GM12878 (cell line): ENCODE measurements around the gene ZNF106. TPM values are rescaled to one million over a fixed set of nuclear protein-coding genes. Genes with fewer than 3 reads are reported as not detected.

Source experiments
- ATAC-seq: fragments of 200-7000 bp; cut with Tn5 transposase; 3 replicates; pipeline ENCODE4 v1.9.1; 2020; ENCODE audit warnings: mild to moderate bottlenecking, moderate library complexity
- BruUV-seq: library from RNA; stranded (reverse); fragments of 400-500 nt; replicated peaks from 2 replicates; lab custom pipeline; 2021; lab: Mats Ljungman, UMichigan
- CTCF ChIA-PET: fragments of 300-600 bp; sonication (Branson Sonifier 250); formaldehyde crosslinking; extraction: SDS; loops from one replicate; lab custom pipeline; 2021; ENCODE audit warnings: inconsistent platforms; lab: Yijun Ruan, JAX
- POLR2A ChIA-PET: fragments of 350-600 bp; formaldehyde crosslinking; extraction: SDS; loops from one replicate; lab custom pipeline; 2021; ENCODE audit warnings: inconsistent platforms; lab: Charles Lee
- RAD21 ChIA-PET: fragments of 300-600 bp; sonication (Branson Sonifier 250); formaldehyde crosslinking; loops from one replicate; lab custom pipeline; 2023; ENCODE audit warnings: antibody characterized with exemption; ENCODE audit not compliant: unreplicated experiment; lab: Charles Lee
- SMC1A ChIA-PET: fragments of 300-600 bp; sonication (Branson Sonifier 250); formaldehyde crosslinking; loops from one replicate; lab custom pipeline; 2023; ENCODE audit not compliant: unreplicated experiment, uncharacterized antibody; lab: Charles Lee
- DNase-seq: peaks from one replicate; pipeline ENCODE4 v3.0.0-alpha.2; 2011; ENCODE audit warnings: low read depth, low spot score
- FAIRE-seq: peaks from 3 replicates; lab custom pipeline; 2011; peaks lifted over from hg19 to GRCh38; lab: Jason Lieb, UNC
- H2AFZ ChIP-seq: 2 replicates; pipeline ENCODE4 v1.6.0; 2011; ENCODE audit warnings: low read depth, low read length, control low read depth; ENCODE audit not compliant: control insufficient read depth
- H3K27ac ChIP-seq: 2 replicates; pipeline ENCODE4 v1.5.1; 2011; ENCODE audit warnings: control low read depth; ENCODE audit not compliant: control insufficient read depth, insufficient read depth
- H3K27me3 ChIP-seq, 2 experiments: replicated peaks in 1 of 2; 2 replicates each; pipeline versions ENCODE4 v1.6.0 to v1.6.1; 2011; ENCODE audit warnings: low read length in 1 of 2; ENCODE audit not compliant: control insufficient read depth in 2 of 2, insufficient read depth in 2 of 2
- H3K36me3 ChIP-seq, 2 experiments: 2 replicates each; pipeline ENCODE4 v1.5.1; 2011; ENCODE audit warnings: low read length in 1 of 2; ENCODE audit not compliant: control insufficient read depth in 2 of 2, insufficient read depth in 2 of 2
- H3K4me1 ChIP-seq: 2 replicates; pipeline ENCODE4 v1.6.1; 2011; ENCODE audit warnings: mild to moderate bottlenecking, low read length, moderate library complexity, mixed read lengths; ENCODE audit not compliant: control insufficient read depth, insufficient read depth
- H3K4me2 ChIP-seq: 2 replicates; pipeline ENCODE4 v1.6.0; 2011; ENCODE audit warnings: control low read depth; ENCODE audit not compliant: control insufficient read depth, insufficient read depth
- H3K4me3 ChIP-seq: fragments of 200-600 bp; sonication (generic); 2 replicates; pipeline ENCODE4 v1.5.1; 2016
- H3K79me2 ChIP-seq: 2 replicates; pipeline ENCODE4 v1.6.0; 2011; ENCODE audit warnings: low read length; ENCODE audit not compliant: control insufficient read depth, insufficient read depth
- H3K9ac ChIP-seq: 2 replicates; pipeline ENCODE4 v1.8.0; 2011; ENCODE audit warnings: low read length, control low read depth, mixed read lengths; ENCODE audit not compliant: control insufficient read depth, insufficient read depth
- H3K9me3 ChIP-seq: replicated peaks from 3 replicates; pipeline ENCODE4 v1.5.1; 2011; ENCODE audit warnings: mild to moderate bottlenecking, low read length; ENCODE audit not compliant: control insufficient read depth, insufficient read depth
- H4K20me1 ChIP-seq: 2 replicates; pipeline ENCODE4 v1.6.0; 2011; ENCODE audit not compliant: control insufficient read depth, insufficient read depth
- ATF7 ChIP-seq: fragments of 450-650 bp; IDR thresholded peaks from 2 replicates; pipeline ENCODE4 v1.6.1; 2016; ENCODE audit warnings: low read depth, mild to moderate bottlenecking
- IRF3 ChIP-seq: fragments of 450-650 bp; IDR thresholded peaks from 2 replicates; pipeline ENCODE4 v1.6.1; 2014; ENCODE audit warnings: mild to moderate bottlenecking
- KAT2A ChIP-seq: conservative IDR thresholded peaks from 2 replicates; pipeline ENCODE4 v1.6.1; 2011; ENCODE audit warnings: low read depth, low read length; ENCODE audit not compliant: control insufficient read depth
- NFYA ChIP-seq: IDR thresholded peaks from 2 replicates; pipeline ENCODE4 v1.6.1; 2011; ENCODE audit warnings: low read depth, mild to moderate bottlenecking, low read length, improper control_type of control experiment, borderline replicate concordance
- SMC3 ChIP-seq: IDR thresholded peaks from 2 replicates; pipeline ENCODE4 v1.6.1; 2011; ENCODE audit warnings: low read length, improper control_type of control experiment, borderline replicate concordance
- YBX1 ChIP-seq: fragments of 450-650 bp; IDR thresholded peaks from 2 replicates; pipeline ENCODE4 v1.6.1; 2016; ENCODE audit warnings: antibody characterized with exemption
- ZNF217 ChIP-seq: fragments of 450-650 bp; IDR thresholded peaks from 2 replicates; pipeline ENCODE4 v1.6.1; 2017; ENCODE audit warnings: antibody characterized with exemption, mild to moderate bottlenecking
- WGBS: methylation state at CpG from one replicate; pipeline ENCODE4 v1.1.6; 2016; ENCODE audit warnings: low lambda C conversion rate; ENCODE audit not compliant: insufficient replicate concordance, insufficient coverage; ENCODE audit errors: missing lambda C conversion rate; 5-methylcytosine and 5-hydroxymethylcytosine counted together
- in situ Hi-C: fragments of 300-500 bp; cut with MboI; formaldehyde crosslinking; loops from 9 replicates; pipeline ENCODE4 v1.14.3; 2018; ENCODE audit warnings: mixed read lengths
- intact Hi-C: fragments of 100-400 bp; cut with micrococcal nuclease; formaldehyde crosslinking; loops from one replicate; pipeline ENCODE4 v1.14.2; 2022; ENCODE audit not compliant: unreplicated experiment
- polyA plus RNA-seq, 11 experiments: library from polyadenylated mRNA; depleted of rRNA in 4 of 11; unstranded in 6 of 11; stranded (reverse) in 5 of 11; fragments of >200 nt; fragmentation: Nextera tagmentation in 4 of 11; fragmentation: Illumina TruSeq in 1 of 11; extraction: Ambion mirVana in 4 of 11; extraction: Trizol in 1 of 11; gene quantifications; 1 replicate in 1 of 11; 2 replicates in 10 of 11; pipeline versions ENCODE4 v1.2.1 to v1.2.3, GENCODE V29; 2011 to 2016; ENCODE audit warnings: inconsistent platforms in 2 of 11, missing spikeins in 2 of 11, low read depth in 1 of 11
- total RNA-seq, 4 experiments: library from RNA; depleted of rRNA in 3 of 4; stranded (reverse); fragments of >200 nt in 3 of 4; fragmentation: Illumina TruSeq in 1 of 4; extraction: Trizol in 1 of 4; gene quantifications; 2 replicates each; pipeline versions ENCODE4 v1.2.1 to v1.2.3, GENCODE V29; 2013 to 2021

The ZNF106 gene
- total and polyA plus RNA-seq, 10 of the 15 experiments (the other 5 are each of a cell fraction or from before 2014, with no cell fraction given): 10.7 to 45.3 (median 32.5) TPM

- Histone ChIP-seq H3K9ac (no peak overlapping the region), H3K79me2 (no peaks in the 10 kb centered on the region), H3K4me2 (no peak overlapping the region), H3K27ac (no peak overlapping the region), H3K9me3 (no peaks in the 10 kb centered on the region), H3K4me3 (no peak overlapping the region), H3K36me3 (peaks cover 3 to 27% of the 10 kb centered on the region in 2 experiments), H2AFZ (no peak overlapping the region), H4K20me1 (no peaks in the 10 kb centered on the region), H3K27me3 (no peaks in the 10 kb centered on the region), H3K4me1 (no peaks in the 10 kb centered on the region)
- WGBS: 98% methylated on average over 7 of the region's 7 CpGs
- FAIRE-seq (no peak), ATAC-seq (no peak), DNase-seq (no peak)
- SMC1A ChIA-PET: no interaction called here
- 0 out of 2 replicates have a peak, but pooled peaks have one; percentile 16 for TF ChIP-seq ATF7
- no peak for TF ChIP-seq YBX1
- RAD21 ChIA-PET: no interaction called here
- in situ Hi-C loops: no loop called here
- intact Hi-C loops: no loop called here
- POLR2A ChIA-PET: no interaction called here
- BruUV-seq: no TSS peak
- CTCF ChIA-PET: no interaction called here
Observed at GRCh38 chr15:42427429-42428223, 63.3 kb downstream of the ZNF106 start.

GRCh38 chr15:42421376-42421775, 69.6 kb downstream of the ZNF106 start:
- Histone ChIP-seq H2AFZ (no peak overlapping the region), H3K9me3 (no peaks in the 10 kb centered on the region), H3K4me3 (no peak overlapping the region), H3K27ac (no peak overlapping the region), H3K79me2 (no peaks in the 10 kb centered on the region), H3K27me3 (no peaks in the 10 kb centered on the region), H3K36me3 (peaks cover 3 to 37% of the 10 kb centered on the region in 2 experiments), H3K9ac (no peak overlapping the region), H3K4me1 (no peaks in the 10 kb centered on the region), H3K4me2 (no peak overlapping the region), H4K20me1 (no peaks in the 10 kb centered on the region)
- in situ Hi-C loops (no loop called here), intact Hi-C loops (no loop called here)
- ChIA-PET RAD21 (no interaction called here), SMC1A (interaction anchor here (1.0 kb wide), 1 partner anchor 35 kb away, joined by 3 read pairs; no protein-coding TSS in a partner anchor), POLR2A (no interaction called here), CTCF (no interaction called here)
- 100% methylated on average over 2 of the region's 2 CpGs for WGBS
- BruUV-seq: no TSS peak
- DNase-seq (no peak), ATAC-seq (no peak), FAIRE-seq (no peak)
- TF ChIP-seq IRF3 (no peak), KAT2A (no peak), ZNF217 (no peak), SMC3 (no peak), NFYA (no peak)
